Stimulated activated CD8-positive, alpha-beta memory T cell treated with anti-CD3 and anti-CD28 coated beads, Interleukin-4, amount 100 ng/mL, for 48 hours (primary cell): ENCODE data around the gene BBOF1.

Experiments
- DNase-seq: peaks from one replicate; pipeline ENCODE4 v3.0.0-alpha.2; 2020

The BBOF1 gene

DNA sequence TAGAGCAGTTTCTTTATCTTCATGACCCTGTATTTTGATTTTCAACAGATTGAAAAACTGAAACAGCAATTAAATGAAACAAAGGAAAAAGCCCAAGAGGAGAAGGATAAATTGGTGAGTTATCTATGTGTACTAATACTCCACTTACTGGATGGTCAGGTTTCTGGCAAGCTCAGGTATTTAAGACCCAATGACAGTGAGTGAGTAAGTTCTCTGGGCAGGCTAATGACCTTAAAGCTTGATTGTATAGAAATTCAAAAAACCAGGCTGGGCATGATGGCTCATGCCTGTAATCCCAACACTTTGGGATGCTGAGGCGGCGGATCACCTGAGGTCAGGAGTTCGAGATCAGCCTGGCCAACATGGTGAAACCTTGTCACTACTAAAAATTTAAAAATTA, 10.0 kb downstream of the BBOF1 start:
- no peak for DNase-seq

DNA sequence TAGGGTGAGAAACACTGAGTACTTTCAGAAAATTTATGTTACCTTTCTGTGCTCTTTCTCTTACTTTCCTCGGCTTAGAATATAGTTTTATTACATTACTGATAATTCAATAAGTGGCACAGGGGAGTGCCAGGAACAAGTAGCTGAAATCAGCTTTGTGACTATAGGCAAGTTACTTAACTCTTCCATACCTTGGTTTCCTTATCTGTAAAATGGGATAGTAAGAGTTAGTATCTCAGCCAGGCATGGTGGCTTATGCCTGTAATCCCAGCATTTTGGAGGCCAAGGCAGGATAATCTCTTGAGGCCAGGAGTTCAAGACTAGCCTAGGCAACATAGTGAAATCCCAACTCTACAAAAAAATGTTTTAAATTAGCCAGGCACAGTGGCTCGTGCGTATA, 15.4 kb downstream of the BBOF1 start:
- no peak for DNase-seq

DNA sequence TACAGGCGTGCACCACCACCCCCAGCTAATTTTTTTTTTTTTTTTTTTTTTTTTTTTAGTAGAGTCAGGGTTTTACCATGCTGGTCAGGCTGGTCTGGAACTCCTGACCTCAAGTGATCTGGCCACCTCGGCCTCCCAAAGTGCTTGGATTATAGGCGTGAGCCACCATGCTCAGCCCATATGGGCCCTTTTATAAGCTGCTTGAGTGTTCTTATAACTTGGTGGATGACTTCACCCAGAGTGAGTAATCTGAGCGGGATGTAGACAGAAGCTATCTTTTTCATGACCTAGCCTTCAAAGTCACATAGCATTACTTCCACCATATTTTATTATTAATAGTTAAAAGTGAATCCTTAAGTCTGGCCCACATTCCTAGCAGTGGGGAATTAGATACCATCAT, 16.4 kb downstream of the BBOF1 start:
- no peak for DNase-seq

DNA sequence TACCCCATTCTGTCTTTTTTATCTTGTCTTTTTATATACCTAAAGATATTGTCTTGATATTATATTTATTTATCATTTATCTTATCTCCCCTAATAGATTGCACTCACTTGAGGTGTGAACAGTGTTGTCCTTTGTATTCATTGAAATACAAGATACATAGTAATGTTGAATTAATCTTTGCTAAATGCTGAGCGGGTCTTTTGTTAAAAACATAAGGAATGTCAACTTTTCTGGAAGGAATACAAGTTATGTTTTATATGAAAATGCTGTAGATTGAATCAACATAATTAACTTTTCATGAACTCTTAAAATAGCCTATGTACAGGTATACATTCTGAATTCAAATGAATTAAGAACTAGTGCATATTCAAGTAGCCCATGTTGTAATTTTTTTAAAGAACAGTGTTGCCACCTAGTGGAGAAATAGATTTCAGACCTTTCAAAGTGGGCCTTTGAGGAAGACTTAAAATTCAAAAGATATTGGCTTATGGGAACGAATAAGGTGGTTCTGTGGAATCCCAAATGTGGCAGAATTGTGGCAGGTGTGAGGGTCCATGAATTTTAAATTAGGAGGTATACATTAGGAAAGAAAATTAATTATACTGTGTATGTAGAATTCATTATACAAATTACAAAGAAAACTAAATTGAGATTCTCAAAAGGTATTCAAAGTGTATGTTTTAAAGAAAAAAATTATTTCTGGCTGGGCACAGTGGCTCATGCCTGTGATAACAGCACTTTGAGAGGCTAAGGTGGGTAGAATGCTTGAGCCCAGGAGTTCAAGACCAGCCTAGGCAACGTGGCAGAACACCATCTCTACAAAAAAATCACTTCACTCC, 19.1 kb downstream of the BBOF1 start:
- no peak for DNase-seq

DNA sequence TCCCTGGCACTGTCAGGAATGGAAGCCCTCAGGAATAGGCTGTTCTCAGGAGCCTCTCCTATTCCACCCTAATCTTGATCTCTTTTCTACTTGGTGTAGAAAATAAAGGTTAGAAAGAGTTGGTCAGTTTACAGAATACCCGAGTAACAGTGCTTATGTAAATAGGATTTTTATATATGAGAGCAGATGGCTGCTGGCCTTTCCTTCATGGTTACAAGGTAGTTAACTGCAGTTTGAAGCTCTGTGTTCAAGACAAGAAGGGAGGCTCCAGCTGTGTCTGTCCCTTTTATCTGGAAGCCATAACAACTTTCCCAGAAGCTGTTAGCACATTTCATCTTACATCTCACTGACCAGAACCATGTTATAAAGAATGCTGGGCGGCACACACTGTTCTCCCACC, 23.1 kb downstream of the BBOF1 start:
- DNase-seq, result no peak

DNA sequence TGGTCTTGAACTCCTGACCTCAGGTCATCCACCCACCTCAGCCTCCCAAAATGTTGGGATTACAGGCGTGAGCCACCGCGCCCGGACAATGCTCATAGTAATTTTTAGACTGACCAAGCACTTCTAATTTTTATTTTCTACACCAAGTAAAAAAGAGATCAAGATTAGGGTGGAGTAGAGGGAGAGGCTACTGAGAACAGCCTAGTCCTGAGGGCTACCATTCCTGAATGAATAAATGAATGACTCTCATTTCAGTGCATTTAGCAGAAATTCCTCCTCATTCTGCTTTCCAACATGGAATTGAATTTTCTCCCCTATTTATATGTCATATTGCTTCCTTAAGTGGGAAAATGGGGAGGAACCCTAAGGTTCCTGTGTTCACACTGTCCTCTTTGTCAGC, 26.4 kb downstream of the BBOF1 start:
- no peak for DNase-seq

DNA sequence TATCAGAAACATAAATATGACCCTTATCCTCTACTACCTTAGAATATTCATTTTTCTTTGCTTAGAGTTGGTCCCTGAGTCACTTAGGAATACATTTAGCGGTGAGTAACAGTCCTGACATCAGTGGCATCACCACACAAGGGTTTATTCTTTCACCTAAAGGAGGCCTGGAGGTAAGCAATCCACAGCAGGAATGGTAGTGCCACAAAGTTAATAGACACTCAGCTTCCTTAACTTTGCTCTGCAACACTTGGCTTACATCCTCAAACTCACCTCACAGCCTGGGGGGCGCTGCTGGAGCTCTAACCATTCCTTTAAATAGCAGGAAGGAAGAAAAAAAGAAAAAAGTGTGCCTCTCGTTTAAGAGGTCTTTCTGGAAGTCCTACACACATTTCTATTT, 29.1 kb downstream of the BBOF1 start:
- no peak for DNase-seq

DNA sequence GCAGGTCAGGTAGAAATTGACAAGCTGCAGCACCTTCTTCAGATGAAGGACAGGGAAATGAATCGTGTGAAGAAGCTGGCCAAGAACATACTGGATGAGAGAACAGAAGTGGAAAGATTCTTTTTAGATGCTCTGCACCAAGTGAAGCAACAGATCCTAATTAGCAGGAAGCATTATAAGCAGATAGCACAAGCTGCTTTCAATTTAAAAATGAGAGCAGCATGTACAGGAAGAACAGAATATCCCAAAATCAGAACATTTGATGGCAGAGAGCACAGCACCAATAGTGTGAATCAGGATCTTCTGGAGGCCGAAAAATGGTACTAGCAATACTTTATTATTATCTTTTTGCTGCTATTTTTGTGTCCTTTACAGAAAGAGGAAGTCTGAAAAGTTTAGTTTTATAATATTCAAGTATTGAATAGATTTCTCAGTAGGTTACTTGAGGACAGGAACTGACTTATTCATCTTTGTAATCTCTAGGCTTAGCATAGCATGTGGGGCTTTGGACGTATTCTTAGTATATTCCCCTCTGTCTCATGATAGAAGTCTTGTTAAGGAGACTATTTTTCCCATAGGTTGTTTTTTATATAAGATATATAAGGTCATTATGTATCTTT, 30.8 kb downstream of the BBOF1 start:
- DNase-seq, result no peak

DNA sequence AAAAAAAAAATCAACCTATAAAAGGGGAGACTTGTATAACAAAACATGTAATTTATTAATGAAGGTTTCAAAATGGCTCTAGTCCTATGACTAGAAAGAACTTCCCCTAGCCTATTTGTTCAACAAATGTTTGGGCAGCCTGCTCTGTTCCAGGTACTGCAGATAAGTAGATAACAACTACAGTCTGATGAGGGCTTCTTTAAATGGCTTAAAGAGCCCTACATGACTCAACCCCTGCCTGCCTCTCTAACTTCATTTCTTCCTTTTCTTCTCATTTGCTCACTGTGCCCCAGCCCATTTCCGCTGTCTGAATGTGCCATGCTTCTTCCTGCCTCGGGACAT, 43.6 kb downstream of the BBOF1 start:
- DNase-seq, result no peak

DNA sequence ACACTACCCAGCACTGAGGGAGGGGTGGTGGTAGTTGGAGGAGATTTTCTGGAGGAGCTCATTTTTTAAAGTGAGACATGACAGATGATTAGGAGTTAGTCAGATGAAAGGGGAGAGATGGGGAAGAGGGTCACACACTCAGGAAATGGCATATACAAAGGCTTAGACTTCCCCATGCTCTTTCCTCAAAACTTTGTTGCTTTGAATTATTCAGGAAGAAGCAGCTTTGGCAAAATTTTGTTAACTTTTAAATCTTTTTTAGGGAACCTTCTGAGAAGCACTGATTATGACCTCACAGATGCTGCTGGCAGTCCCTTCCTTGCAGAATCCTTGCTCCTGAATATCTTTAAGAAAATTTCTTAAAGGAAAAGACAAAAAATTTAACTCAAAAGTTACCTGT, 45.3 kb downstream of the BBOF1 start:
- no peak for DNase-seq

DNA sequence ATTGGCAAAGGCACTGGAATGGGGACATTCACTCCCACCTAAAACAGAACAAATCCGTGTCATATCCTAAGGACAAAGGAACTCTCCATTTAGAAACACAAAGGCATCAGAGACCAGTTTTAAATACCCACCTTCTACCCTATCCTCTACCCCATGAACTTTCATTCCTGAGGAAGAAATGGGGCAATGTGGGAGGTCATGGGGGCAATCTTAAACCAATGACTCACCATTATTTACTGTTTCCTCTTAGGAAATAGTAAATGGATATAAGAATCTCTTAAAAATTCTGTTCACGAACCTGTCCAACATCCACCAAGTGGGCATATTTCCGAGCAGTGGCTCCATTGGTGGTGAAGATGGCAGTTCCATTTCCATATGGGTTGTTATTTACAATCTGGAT, 45.7 kb downstream of the BBOF1 start:
- no peak for DNase-seq

DNA sequence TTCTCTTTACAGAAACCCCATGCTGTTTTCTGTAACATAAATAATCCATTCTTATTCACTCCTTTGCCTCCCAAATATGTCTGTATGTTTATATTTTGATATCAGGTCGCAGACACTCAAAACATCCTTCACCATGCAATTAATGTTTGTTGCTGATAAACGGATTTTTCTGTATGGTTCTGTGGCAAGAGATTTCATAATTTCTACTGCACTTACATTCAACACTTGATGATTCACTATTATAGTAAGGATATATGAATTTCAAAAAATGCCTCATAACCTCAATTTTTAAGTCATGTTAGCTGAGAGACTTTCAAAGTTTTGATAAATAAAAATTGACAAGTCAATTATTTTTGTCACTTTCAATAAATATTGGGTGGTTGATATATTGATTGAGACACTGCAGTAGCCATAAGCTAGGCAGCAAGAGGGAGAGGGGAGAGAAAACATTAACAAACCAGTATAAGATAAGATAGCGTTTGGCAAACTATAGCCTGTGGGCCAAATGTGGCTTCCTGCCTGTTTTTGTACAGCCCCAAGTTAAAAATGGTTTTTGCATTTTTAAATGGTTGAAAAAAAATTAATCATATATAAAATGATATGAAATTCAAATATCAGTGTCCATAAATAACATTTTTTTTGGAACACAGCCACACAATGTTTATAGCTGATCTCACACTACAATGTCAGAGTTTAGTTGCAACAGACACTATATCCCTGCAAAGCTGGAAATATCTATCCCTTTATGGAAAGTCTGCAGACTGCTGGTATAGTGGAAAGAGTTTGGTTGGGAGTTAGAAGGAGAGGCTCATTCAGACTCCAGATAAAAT, 46.8 kb downstream of the BBOF1 start:
- DNase-seq, result no peak

DNA sequence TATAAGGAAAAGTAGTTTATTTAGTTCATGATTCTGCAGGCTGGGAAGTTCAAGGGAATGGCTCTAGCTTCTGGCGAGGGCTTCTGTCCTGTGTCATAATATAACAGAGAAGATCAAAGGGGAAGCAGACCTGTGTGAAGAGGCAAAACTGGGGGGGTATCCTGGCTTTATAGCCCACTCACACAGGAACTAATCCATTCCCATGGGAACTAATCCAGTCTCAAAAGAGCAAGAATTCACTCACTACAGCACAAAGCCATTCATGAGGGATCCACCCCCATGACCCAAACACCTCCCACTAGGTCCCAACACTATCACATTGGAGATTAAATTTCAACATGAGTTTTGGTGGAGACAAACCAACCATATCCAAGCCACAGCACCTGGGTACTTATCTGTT, 58.3 kb downstream of the BBOF1 start:
- no peak for DNase-seq

DNA sequence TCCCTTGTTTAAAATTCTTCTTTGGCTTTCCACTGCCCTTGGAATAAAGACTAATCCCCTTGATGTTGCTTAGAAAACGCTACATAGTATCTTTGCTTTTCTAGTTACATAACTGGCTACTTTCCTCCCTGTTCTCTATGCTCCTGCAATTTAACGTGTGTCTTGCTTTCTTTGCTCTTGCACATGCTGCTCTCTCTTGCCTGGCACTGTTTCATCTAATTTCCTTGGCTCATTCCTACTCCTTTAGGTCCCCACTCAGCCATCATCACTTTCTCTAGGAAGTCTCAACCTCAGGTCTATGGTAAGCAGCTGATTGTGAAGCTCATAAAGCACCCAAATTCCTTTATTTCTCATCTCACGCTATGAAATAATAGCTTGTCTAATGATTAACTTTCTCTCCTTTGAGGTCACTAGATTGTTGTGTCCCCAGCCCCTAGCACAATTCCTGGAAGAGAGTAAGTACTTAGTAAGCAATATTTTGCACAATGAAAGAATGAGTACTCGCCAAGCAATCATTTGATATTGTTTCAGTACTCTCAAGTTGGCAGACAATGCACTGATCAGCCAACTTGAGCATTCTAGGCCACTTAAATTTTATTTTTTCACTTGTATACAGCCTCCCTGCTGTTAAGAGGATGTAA, 61.8 kb downstream of the BBOF1 start:
- no peak for DNase-seq

DNA sequence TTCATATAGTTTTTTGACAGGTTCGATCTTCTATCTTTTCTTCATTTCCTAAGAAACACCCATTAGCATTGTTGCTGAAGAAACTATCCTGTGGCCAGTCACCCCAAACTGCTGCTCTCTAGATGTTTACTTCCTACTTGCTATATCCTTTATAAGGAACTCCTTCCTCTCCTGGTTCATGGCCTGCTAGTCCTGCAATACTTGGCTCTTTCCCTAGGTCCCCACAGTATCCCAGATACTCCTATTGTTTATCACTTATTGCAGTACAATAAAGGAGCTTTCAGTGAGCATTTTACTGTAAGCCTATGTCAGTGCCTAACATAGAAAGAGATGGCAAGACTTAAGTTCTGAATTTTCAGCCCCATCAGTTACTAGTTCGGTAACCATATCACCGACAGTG, 62.3 kb downstream of the BBOF1 start:
- DNase-seq, result no peak

DNA sequence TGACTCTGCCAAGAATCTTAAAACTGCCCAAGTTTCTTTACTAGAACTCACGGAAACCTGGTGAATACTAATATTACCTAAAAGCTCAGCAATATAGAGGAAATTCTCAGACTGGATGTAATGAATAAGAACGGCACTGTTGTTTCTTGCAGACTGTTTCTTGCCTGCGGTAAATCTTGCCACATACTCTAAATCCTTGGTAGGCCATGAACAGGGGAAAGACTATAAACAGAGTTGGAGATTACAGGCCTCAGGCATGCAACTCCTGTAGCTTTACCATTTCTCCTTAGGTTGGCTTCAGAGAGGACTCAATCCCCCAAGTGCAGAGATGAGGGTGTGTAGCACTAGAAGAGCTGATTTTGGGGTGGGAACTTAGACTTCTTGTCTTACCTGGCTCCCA, 64.0 kb downstream of the BBOF1 start:
- DNase-seq, result no peak

DNA sequence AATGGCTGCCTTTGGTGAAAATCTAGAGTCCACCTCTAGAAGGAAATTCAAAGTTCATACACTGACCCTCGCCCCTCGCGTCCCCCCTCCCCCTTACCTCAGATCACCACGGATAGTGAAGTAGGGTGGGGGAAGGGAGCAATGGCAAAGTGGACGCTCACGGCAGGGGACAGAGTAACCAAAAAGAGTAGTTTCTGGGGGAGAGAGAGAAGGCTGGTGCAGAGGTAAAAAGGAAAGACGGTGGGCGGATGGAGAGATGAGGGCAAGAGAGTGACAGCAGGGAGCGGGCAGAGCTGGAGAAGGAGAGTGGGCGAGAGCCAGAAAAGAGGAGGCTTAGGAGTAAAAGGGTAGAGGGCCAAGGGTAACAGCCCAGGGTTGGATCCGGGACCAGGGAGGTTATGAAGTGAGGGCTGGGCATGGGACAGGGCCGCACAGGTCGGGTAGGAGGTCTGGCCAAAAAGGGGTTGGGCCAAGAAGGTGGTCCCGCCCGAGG, 64.7 kb downstream of the BBOF1 start:
- DNase-seq, result no peak

DNA sequence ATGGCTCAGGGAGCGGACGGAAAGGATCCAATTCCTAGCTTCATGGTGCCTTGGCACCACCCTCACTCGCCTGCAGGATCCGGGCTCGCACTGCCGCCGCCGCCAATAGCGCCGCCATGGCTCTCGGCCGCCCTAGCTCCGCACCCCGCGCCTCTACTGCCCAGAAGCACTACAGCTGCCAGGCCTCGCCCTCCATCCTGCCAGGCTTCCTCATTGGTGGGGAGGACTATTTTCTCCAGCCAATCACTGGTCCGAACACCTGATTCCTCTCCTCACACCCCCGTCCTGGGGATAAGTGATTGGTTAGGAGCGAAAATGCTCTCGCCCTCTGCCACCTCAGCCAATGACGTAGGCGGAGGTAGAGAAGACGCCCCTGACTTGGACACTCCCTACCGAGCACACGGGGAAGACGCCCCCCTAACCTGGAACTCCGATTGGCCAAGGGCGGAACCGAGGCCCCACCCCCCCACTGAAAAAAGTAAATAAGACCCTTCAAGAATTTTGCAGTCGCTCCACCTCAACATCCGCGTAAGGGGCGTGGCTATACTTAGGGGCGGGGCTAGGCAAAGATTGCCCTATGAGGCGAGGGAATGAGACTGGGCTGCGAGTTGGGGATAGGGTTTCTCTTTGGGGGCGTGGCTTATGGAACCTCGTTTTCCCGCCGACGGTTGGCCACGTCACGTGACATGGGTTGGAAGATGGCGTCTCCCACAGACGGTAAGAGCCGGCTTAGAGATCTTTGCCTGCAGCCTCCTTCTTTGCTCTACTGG, 65.3 kb downstream of the BBOF1 start, which contains the start of the genes ALDH6A1 and LIN52:
Gene ALDH6A1 (minus strand): TSS at position 177 of the 770 bp plus-strand sequence. CDS start 59 bp downstream, at position 118.
Gene LIN52 (plus strand): TSS at position 680 of the 770 bp plus-strand sequence. CDS start 19 bp downstream, at position 699.
- peak; percentile 100 for DNase-seq

DNA sequence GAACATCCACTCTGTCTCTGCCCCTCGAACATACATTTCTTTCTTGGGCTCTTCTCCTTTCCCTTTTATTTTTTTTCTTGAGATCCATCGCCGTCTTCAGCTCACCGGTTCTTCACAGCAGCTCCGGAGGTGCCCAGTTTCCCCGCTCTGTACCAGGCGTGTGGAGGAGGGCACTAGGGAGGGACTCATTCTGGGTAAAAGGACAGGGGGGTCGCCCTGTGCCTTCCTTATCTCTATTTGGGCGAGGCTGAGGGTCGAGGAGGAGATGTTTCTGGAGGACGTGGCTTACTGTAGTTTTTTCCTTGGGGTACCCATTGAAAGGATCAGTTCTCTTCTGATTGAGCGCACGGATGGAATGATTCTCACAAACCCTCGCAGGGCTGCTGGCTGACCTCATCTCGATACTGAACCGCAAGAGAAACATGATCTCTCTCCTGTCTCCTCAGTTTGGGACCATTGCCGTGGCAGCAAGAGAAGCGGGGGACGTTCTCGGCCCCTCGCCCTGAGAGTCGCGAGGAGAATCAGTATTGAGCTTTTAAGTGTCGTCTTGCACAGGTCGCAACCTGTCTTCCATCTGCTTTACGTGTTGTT, 66.0 kb downstream of the BBOF1 start:
- peak; percentile 57 for DNase-seq

DNA sequence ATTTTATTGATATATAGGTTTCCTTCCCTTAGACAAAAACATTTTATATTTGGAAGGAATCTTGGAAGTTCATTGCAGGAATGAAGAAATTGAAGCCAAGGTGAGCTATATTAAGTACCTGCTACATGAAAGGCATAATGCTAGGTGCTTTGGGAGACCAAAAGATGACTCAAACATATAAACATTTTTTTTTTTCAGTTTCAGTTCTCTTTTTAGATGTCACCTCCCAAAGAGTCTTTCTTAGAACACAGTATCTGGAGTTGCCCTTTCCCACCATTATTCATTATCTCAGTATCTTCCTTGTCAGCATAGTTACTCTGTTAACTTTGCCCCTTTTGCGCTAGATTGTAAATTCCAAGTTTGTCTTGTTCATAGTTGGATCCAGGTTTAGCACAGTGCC, 66.7 kb downstream of the BBOF1 start:
- DNase-seq, result no peak

DNA sequence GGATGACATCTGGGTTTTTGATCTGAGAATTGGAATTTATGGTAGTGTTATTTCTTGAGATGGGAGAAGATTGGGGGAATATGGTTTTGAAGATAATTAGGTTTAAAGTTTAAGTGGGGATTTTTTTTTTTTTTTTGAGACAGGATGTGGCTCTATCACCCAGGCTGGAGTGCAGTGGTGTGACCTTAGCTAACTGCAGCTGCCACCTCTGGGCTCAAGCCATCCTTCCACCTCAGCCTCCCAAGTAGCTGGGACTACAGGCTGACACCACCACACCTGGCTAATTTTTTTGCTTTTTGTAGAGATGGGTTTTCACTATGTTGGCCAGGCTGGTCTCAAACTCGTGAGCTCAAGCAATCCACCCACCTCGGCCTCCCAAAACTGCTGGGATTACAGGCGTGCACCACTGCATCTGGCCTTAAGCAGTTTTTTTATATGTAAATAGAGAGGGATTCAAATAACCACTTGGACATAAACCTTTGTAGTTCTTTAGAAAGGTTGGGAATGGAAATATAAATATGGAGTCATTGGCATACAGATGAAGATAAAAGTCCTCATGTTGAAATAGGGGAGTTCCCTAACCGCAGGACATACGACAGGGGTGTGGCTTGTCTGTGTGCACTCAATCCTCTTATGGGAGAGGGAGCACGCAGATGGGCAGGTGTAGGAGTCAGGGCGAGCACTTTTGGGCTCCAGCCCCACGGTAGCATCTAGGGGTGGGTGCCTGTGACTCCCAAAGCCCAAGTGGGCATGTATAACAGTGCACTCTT, 70.3 kb downstream of the BBOF1 start:
- DNase-seq, result no peak
